Colonic mucosa (tissue), 4 donors: ENCODE data around the gene MDM2. TPM values are rescaled to one million over a fixed set of nuclear protein-coding genes. Genes with fewer than 3 reads are reported as not detected.
"Not testable (repeated sequence)": the region's sequence is repeated elsewhere in the genome, so short reads cannot be mapped to it uniquely, and the experiment has no call there.

Experiments
- DNase-seq: peaks from one replicate; pipeline ENCODE4 v3.0.0-alpha.2; 2020
- H3K27ac ChIP-seq: fragments of 200-600 bp; one replicate; pipeline ENCODE4 v1.8.0; 2021
- H3K27me3 ChIP-seq: fragments of 200-600 bp; one replicate; pipeline ENCODE4 v1.8.0; 2021
- H3K36me3 ChIP-seq: fragments of 200-600 bp; one replicate; pipeline ENCODE4 v1.8.0; 2021
- H3K4me1 ChIP-seq: fragments of 200-600 bp; one replicate; pipeline ENCODE4 v1.8.0; 2021; ENCODE audit warnings: mild to moderate bottlenecking
- H3K4me3 ChIP-seq: fragments of 200-600 bp; one replicate; pipeline ENCODE4 v1.8.0; 2021
- H3K9ac ChIP-seq, 2 donors: one replicate each; pipeline ENCODE4 v1.7.0; 2013; ENCODE audit warnings: control low read depth in 2 of 2, low read depth in 2 of 2, low read length in 2 of 2
- H3K9me3 ChIP-seq: fragments of 200-600 bp; one replicate; pipeline ENCODE4 v1.8.0; 2021
- intact Hi-C: fragments of 100-400 bp; cut with DNase I; formaldehyde crosslinking; loops from one replicate; pipeline ENCODE4 v1.14.1; 2022
- total RNA-seq, 2 donors: library from RNA; stranded (reverse); fragmentation: NEBNext Ultra II Directional in 1 of 2; extraction: Animal tissue kit (Norgen Biotek cat#: 25700) in 1 of 2; gene quantifications; one replicate each; pipeline ENCODE4 v1.2.1, GENCODE V29; 2021
- TF ChIP-seq, protein P1 (sequence below): fragments of 200-600 bp; IDR thresholded peaks from one replicate; pipeline ENCODE4 v1.8.0; 2022; ENCODE audit warnings: antibody characterized with exemption, mild to moderate bottlenecking
- donor health status: healthy.
- donor health status: DM: no; HTN: no; CAD: no.
- donor health status: DM: no; HTN: no; CAD: no.

MDM2 gene
- total RNA-seq, 2 donors from 2014 or later, result 94.8 to 107 TPM

DNA sequence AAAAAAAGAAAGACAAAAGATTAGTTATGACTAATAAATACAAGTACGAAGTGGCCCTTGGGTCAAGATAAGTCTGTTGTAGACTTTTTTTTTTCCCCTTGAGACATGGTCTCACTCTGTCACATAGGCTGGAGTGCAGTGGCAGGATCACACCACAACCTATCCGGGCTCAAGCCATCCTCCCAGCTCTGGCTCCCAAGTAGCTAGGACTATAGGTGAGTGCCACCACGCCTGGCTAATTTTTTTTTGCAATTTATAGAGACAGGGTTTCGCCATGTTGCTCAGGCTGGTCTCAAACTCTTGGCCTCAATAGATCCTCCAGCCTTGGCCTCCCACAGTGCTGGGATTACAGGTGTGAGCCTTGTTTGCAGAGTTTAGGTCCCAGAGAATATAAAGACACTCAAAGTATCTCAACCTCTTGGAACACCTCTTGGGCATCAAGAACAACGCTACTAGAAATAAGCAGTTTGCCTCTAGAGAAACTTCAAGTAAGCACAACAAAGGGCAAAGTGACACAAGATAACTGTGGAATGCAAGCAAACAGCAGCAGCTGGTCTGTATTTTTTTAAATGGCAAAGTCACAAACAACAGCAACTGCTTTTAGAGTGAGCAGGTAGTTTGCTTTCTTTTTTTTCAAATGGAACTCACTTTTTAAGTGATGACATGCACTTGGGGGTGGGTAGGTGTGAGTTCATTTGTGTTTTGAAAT lies 3.9 kb upstream of the MDM2 start:
- Histone ChIP-seq H3K27me3 (no peaks in the 10 kb centered on the region), H3K9ac (no peak overlapping the region), H3K4me3 (no peak overlapping the region), H3K4me1 (peaks cover 8% of the 10 kb centered on the region), H3K9me3 (no peaks in the 10 kb centered on the region), H3K36me3 (no peaks in the 10 kb centered on the region), H3K27ac (no peak overlapping the region)
- DNase-seq, result no peak
- intact Hi-C loops, result loop anchor here (10.0 kb wide), 1 partner anchor 59 kb away; the partner anchor contains the start of gene SLC35E3
- TF ChIP-seq, protein P1, sequence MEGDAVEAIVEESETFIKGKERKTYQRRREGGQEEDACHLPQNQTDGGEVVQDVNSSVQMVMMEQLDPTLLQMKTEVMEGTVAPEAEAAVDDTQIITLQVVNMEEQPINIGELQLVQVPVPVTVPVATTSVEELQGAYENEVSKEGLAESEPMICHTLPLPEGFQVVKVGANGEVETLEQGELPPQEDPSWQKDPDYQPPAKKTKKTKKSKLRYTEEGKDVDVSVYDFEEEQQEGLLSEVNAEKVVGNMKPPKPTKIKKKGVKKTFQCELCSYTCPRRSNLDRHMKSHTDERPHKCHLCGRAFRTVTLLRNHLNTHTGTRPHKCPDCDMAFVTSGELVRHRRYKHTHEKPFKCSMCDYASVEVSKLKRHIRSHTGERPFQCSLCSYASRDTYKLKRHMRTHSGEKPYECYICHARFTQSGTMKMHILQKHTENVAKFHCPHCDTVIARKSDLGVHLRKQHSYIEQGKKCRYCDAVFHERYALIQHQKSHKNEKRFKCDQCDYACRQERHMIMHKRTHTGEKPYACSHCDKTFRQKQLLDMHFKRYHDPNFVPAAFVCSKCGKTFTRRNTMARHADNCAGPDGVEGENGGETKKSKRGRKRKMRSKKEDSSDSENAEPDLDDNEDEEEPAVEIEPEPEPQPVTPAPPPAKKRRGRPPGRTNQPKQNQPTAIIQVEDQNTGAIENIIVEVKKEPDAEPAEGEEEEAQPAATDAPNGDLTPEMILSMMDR, result no peak

GRCh38 chr12:68804657-68805591 lies 3.1 kb upstream of the MDM2 start:
- H3K9ac ChIP-seq, result no peak overlapping the region

DNA sequence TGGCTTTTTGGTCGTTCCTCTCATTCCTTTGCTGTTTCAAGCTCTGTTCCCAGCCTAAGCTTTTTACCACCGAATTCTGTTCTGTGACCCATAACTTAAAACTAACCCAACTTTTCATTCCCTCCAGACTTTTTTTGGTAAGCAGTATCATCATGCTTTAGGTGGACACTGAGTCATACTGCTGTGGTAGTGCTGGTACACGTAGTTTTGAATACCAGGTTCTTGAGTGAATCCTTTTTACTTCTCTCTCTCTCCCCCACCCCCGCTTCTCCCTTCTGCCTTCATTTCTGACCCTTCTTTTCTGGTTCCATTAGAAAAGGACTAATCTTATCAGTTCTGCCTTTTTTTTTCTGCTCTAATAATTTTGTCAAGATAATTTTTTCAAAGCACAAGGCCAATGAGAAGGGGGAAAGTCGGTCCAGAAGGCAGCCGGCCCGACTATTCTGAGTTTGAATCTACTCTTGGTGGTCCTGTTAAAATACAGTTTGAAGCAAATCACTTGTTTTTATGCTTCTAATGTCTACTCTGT lies 2.3 kb upstream of the MDM2 start:
- H3K4me1 ChIP-seq, result peaks cover 2% of the 10 kb centered on the region
- no peak for DNase-seq
- intact Hi-C loops, result loop anchor here (10.0 kb wide), 1 partner anchor 61 kb away; the partner anchor contains the start of gene SLC35E3
- no peaks in the 10 kb centered on the region for H3K27me3 ChIP-seq
- H3K9ac ChIP-seq, result no peak overlapping the region
- no peaks in the 10 kb centered on the region for H3K9me3 ChIP-seq
- H3K4me3 ChIP-seq, result no peak overlapping the region
- no peak overlapping the region for H3K27ac ChIP-seq
- TF ChIP-seq, protein P1, result no peak
- no peaks in the 10 kb centered on the region for H3K36me3 ChIP-seq

More at GRCh38 chr12:68804657-68805591, 3.1 kb upstream of the MDM2 start:
- H3K4me1 ChIP-seq, result peaks cover 8% of the 10 kb centered on the region
- H3K4me3 ChIP-seq, result no peak overlapping the region
- no peaks in the 10 kb centered on the region for H3K36me3 ChIP-seq
- no peak overlapping the region for H3K27ac ChIP-seq
- no peak for DNase-seq
- H3K27me3 ChIP-seq, result no peaks in the 10 kb centered on the region
- TF ChIP-seq, protein P1, result no peak
- H3K9me3 ChIP-seq, result no peaks in the 10 kb centered on the region
- intact Hi-C loops, result loop anchor here (10.0 kb wide), 1 partner anchor 60 kb away; the partner anchor contains the start of gene SLC35E3

- no peak overlapping the region for H3K9ac ChIP-seq
- H3K27ac ChIP-seq, result peak overlapping the region; percentile 100
- H3K9me3 ChIP-seq, result no peaks in the 10 kb centered on the region
- peak overlapping the region; percentile 85 for H3K4me3 ChIP-seq
- intact Hi-C loops, result loop anchor here (10.0 kb wide), 1 partner anchor 62 kb away; the partner anchor contains the start of gene SLC35E3
- DNase-seq, result no peak
- TF ChIP-seq, protein P1, result no peak
- no peaks in the 10 kb centered on the region for H3K36me3 ChIP-seq
- no peaks in the 10 kb centered on the region for H3K4me1 ChIP-seq
- no peaks in the 10 kb centered on the region for H3K27me3 ChIP-seq
Observed at GRCh38 chr12:68806488-68807237, 1.3 kb upstream of the MDM2 start.

- Histone ChIP-seq H3K4me3 (peak overlapping the region; percentile 85), H3K9ac (peak overlapping the region; percentile 32 to 98), H3K27ac (peak overlapping the region; percentile 100)
- not testable (repeated sequence) for H3K36me3 ChIP-seq, H3K27me3 ChIP-seq, DNase-seq, H3K4me1 ChIP-seq, H3K9me3 ChIP-seq
- intact Hi-C loops, result loop anchor here (10.0 kb wide), 1 partner anchor 62 kb away; the partner anchor contains the start of gene SLC35E3
Observed at GRCh38 chr12:68807274-68807575, 752 bp upstream of the MDM2 start.
